H1 (cell line): ENCODE data around the gene SYMPK. TPM values are rescaled to one million over a fixed set of nuclear protein-coding genes. Genes with fewer than 3 reads are reported as not detected.

ENCODE experiments used
- CHD2 ChIP-seq: IDR thresholded peaks from 2 replicates; pipeline ENCODE4 v1.6.1; 2012; ENCODE audit warnings: low read length, improper control_type of control experiment
- CTBP2 ChIP-seq: IDR thresholded peaks from 2 replicates; pipeline ENCODE4 v1.7.0; 2011; ENCODE audit warnings: borderline replicate concordance, mild to moderate bottlenecking, moderate library complexity, mixed read lengths, low read length; ENCODE audit not compliant: insufficient read depth, insufficient read length
- SIN3A ChIP-seq, 2 experiments: IDR thresholded peaks in 1 of 2; conservative IDR thresholded peaks in 1 of 2; 2 replicates each; pipeline ENCODE4 v1.6.1; 2011 to 2012; ENCODE audit warnings: low read length in 2 of 2, improper control_type of control experiment in 1 of 2, low read depth in 1 of 2, mild to moderate bottlenecking in 1 of 2
- SP1 ChIP-seq: IDR thresholded peaks from 2 replicates; pipeline ENCODE4 v1.6.1; 2011; ENCODE audit warnings: low read depth, low read length
- SUZ12 ChIP-seq: fragments of 200-600 bp; sonication (generic); IDR thresholded peaks from 2 replicates; pipeline ENCODE4 v1.6.1; 2012; ENCODE audit warnings: mild to moderate bottlenecking, inconsistent platforms, low read length, moderate library complexity, mixed read lengths
- polyA plus RNA-seq, 7 experiments: library from polyadenylated mRNA; depleted of rRNA in 3 of 7; stranded (reverse) in 5 of 7; unstranded in 2 of 7; fragments of >200 nt in 5 of 7; fragments of 200-250 nt in 2 of 7; gene quantifications; 1 replicate in 5 of 7; 2 replicates in 1 of 7; 4 replicates in 1 of 7; pipeline versions ENCODE4 v1.2.1 to v1.2.3, GENCODE V29; 2011 to 2013; ENCODE audit warnings: missing spikeins in 2 of 7, mixed read lengths in 2 of 7
- total RNA-seq: library from RNA; stranded (reverse); fragmentation: NEBNext Ultra II Directional; extraction: Animal tissue kit (Norgen Biotek cat#: 25700); gene quantifications from 2 replicates; pipeline ENCODE4 v1.2.1, GENCODE V29; 2021

The SYMPK gene
- total and polyA plus RNA-seq, 2 of the 8 experiments (the other 6 are each of a cell fraction or from before 2014, with no cell fraction given), result 93.6 to 99.5 TPM

DNA sequence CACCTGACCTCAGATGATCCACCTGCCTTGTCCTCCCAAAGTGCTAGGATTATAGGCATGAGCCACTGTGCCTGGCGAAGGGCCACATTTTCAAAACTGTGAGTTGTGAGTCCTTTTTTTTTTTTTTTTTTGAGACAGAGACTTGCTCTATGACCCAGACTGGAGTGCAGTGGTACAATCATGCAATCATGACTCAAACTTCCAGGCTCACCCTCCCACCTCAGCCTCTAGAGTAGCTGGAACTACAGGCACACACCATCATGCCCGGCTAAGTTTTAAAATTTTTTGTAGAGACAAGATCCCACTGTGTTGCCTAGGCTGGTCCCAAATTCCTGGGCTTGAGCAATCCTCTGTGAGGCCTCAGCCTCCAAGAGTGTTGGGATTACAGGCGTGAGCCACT, 43.3 kb upstream of the SYMPK start (continued):
- TF ChIP-seq CHD2, result no peak
- TF ChIP-seq SP1, result no peak
- TF ChIP-seq SUZ12, result no peak
- TF ChIP-seq CTBP2, result no peak
- TF ChIP-seq SIN3A (conservative IDR thresholded peaks at IDR 0.05 in 1 of 2, IDR thresholded peaks at IDR 0.05 in 1 of 2; ENCODE audit: low read depth in 1 of 2, low read length in 2 of 2), result no peak
